HepG2 (cell line): ENCODE measurements around the gene CCDC191. TPM values are rescaled to one million over a fixed set of nuclear protein-coding genes. Genes with fewer than 3 reads are reported as not detected.

Source experiments
- BATF2 ChIP-seq: sonication (generic); formaldehyde crosslinking; IDR thresholded peaks from 2 replicates; pipeline ENCODE4 v1.8.0; 2022; ENCODE audit warnings: mild to moderate bottlenecking, missing genetic modification reagents, moderate library complexity
- BHLHE40 ChIP-seq: IDR thresholded peaks from 2 replicates; pipeline ENCODE4 v1.6.1; 2011; ENCODE audit warnings: low read length, improper control_type of control experiment
- CENPX ChIP-seq: sonication (generic); formaldehyde crosslinking; IDR thresholded peaks from 2 replicates; pipeline ENCODE4 v1.9.0; 2021; ENCODE audit warnings: mild to moderate bottlenecking, missing genetic modification reagents, moderate library complexity
- FOXK1 ChIP-seq: sonication (generic); formaldehyde crosslinking; IDR thresholded peaks from 2 replicates; pipeline ENCODE4 v1.4.0; 2020; ENCODE audit warnings: low read depth, missing genetic modification reagents, borderline replicate concordance
- HNF4G ChIP-seq, 2 experiments: sonication (generic) in 1 of 2; formaldehyde crosslinking in 1 of 2; IDR thresholded peaks; 2 replicates each; pipeline versions ENCODE4 v1.4.0 to v1.6.1; 2011 to 2020; ENCODE audit warnings: borderline replicate concordance in 2 of 2, low read depth in 2 of 2, mild to moderate bottlenecking in 2 of 2, low read length in 1 of 2, missing genetic modification reagents in 1 of 2, moderate library complexity in 1 of 2
- HNRNPLL ChIP-seq: fragments of 200-400 bp; formaldehyde crosslinking; IDR thresholded peaks from 2 replicates; pipeline ENCODE4 v1.6.1; 2017; ENCODE audit warnings: mild to moderate bottlenecking, low read depth, low read length; ENCODE audit not compliant: poor library complexity, severe bottlenecking
- JUND ChIP-seq: sonication (generic); formaldehyde crosslinking; IDR thresholded peaks from 2 replicates; pipeline ENCODE4 v1.8.0; 2022; ENCODE audit warnings: mild to moderate bottlenecking, missing genetic modification reagents
- KLF6 ChIP-seq: IDR thresholded peaks from 2 replicates; pipeline ENCODE4 v1.8.0; 2016; ENCODE audit warnings: missing biosample characterization, missing genetic modification reagents
- MEIS1 ChIP-seq: sonication (generic); formaldehyde crosslinking; IDR thresholded peaks from 2 replicates; pipeline ENCODE4 v1.9.0; 2021; ENCODE audit warnings: mild to moderate bottlenecking, missing genetic modification reagents, moderate library complexity, borderline replicate concordance
- MLX ChIP-seq: IDR thresholded peaks from 2 replicates; pipeline ENCODE4 v1.6.1; 2016
- MYC ChIP-seq: sonication (generic); formaldehyde crosslinking; IDR thresholded peaks from 2 replicates; pipeline ENCODE4 v1.9.0; 2021; ENCODE audit warnings: missing genetic modification reagents, borderline replicate concordance
- NFATC3 ChIP-seq: sonication (generic); formaldehyde crosslinking; IDR thresholded peaks from 2 replicates; pipeline ENCODE4 v1.5.1; 2020; ENCODE audit warnings: mild to moderate bottlenecking, missing genetic modification reagents
- PHB2 ChIP-seq: fragments of 450-650 bp; IDR thresholded peaks from 2 replicates; pipeline ENCODE4 v1.6.1; 2018; ENCODE audit not compliant: partially characterized antibody
- RXRA ChIP-seq: sonication (generic); formaldehyde crosslinking; IDR thresholded peaks from 2 replicates; pipeline ENCODE4 v1.5.1; 2020; ENCODE audit warnings: missing genetic modification reagents
- SMC3 ChIP-seq: IDR thresholded peaks from 2 replicates; pipeline ENCODE4 v1.6.1; 2011; ENCODE audit warnings: low read length, improper control_type of control experiment
- SNAPC5 ChIP-seq: sonication (generic); formaldehyde crosslinking; IDR thresholded peaks from 2 replicates; pipeline ENCODE4 v1.8.1; 2023; ENCODE audit warnings: mild to moderate bottlenecking, missing genetic modification reagents, borderline replicate concordance
- SRSF9 ChIP-seq: fragments of 200-400 bp; formaldehyde crosslinking; IDR thresholded peaks from 2 replicates; pipeline ENCODE4 v1.6.1; 2018; ENCODE audit warnings: borderline replicate concordance, mild to moderate bottlenecking, low read depth, low read length; ENCODE audit not compliant: insufficient read depth, poor library complexity, severe bottlenecking
- WIZ ChIP-seq: sonication (generic); formaldehyde crosslinking; IDR thresholded peaks from 2 replicates; pipeline ENCODE4 v1.5.1; 2020; ENCODE audit warnings: mild to moderate bottlenecking, missing genetic modification reagents
- ZNF10 ChIP-seq: sonication (generic); formaldehyde crosslinking; IDR thresholded peaks from 2 replicates; pipeline ENCODE4 v1.4.0; 2020; ENCODE audit warnings: mild to moderate bottlenecking, low read depth, missing genetic modification reagents, borderline replicate concordance
- ZNF136 ChIP-seq: sonication (generic); formaldehyde crosslinking; IDR thresholded peaks from 2 replicates; pipeline ENCODE4 v1.8.1; 2022; ENCODE audit warnings: low read depth, mild to moderate bottlenecking, moderate library complexity, missing genetic modification reagents
- ZNF205 ChIP-seq: IDR thresholded peaks from 2 replicates; pipeline ENCODE4 v1.6.1; 2018; ENCODE audit warnings: missing biosample characterization, missing genetic modification reagents
- ZNF292 ChIP-seq: sonication (generic); formaldehyde crosslinking; IDR thresholded peaks from 2 replicates; pipeline ENCODE4 v1.8.1; 2022; ENCODE audit warnings: mild to moderate bottlenecking, low read depth, missing genetic modification reagents, borderline replicate concordance
- ZNF354B ChIP-seq: sonication (generic); formaldehyde crosslinking; IDR thresholded peaks from 2 replicates; pipeline ENCODE4 v1.8.0; 2022; ENCODE audit warnings: mild to moderate bottlenecking, missing genetic modification reagents
- ZNF468 ChIP-seq: sonication (generic); formaldehyde crosslinking; IDR thresholded peaks from 2 replicates; pipeline ENCODE4 v1.8.0; 2022; ENCODE audit warnings: mild to moderate bottlenecking, moderate library complexity, missing genetic modification reagents
- ZNF484 ChIP-seq: sonication (generic); formaldehyde crosslinking; IDR thresholded peaks from 2 replicates; pipeline ENCODE4 v1.5.1; 2020; ENCODE audit warnings: mild to moderate bottlenecking, low read depth, missing genetic modification reagents, borderline replicate concordance
- ZNF503 ChIP-seq: sonication (generic); formaldehyde crosslinking; IDR thresholded peaks from 2 replicates; pipeline ENCODE4 v1.4.0; 2020; ENCODE audit warnings: missing genetic modification reagents
- ZNF644 ChIP-seq: IDR thresholded peaks from 2 replicates; pipeline ENCODE4 v1.6.1; 2016; ENCODE audit warnings: low read depth
- ZNF777 ChIP-seq: sonication (generic); formaldehyde crosslinking; IDR thresholded peaks from 2 replicates; pipeline ENCODE4 v1.4.0; 2020; ENCODE audit warnings: missing genetic modification reagents
- polyA plus RNA-seq, 8 experiments: library from polyadenylated mRNA; depleted of rRNA in 3 of 8; stranded (reverse) in 7 of 8; unstranded in 1 of 8; fragments of >200 nt; fragmentation: Illumina TruSeq in 4 of 8; extraction: Trizol in 4 of 8; gene quantifications; 2 replicates each; pipeline versions ENCODE4 v1.2.1 to v1.2.3, GENCODE V29; 2011 to 2016; ENCODE audit warnings: low read depth in 4 of 8, missing spikeins in 1 of 8, mixed read lengths in 1 of 8; ENCODE audit not compliant: insufficient read depth in 1 of 8
- total RNA-seq, 5 experiments: library from RNA; depleted of rRNA; stranded (reverse); fragments of >200 nt; fragmentation: Illumina TruSeq; extraction: Trizol; gene quantifications; 2 replicates each; pipeline ENCODE4 v1.2.3, GENCODE V29; 2016; ENCODE audit warnings: low read depth in 1 of 5

The CCDC191 gene
- total and polyA plus RNA-seq, 2 of the 13 experiments (the other 11 are each of a cell fraction or from before 2014, with no cell fraction given), result 0.91 to 1.4 TPM

GRCh38 chr3:113947372-113948014, 108.8 kb downstream of the CCDC191 start, which contains the start of gene ZDHHC23 (continued):
- TF ChIP-seq ZNF503 (CRISPR knock-in tag) (no peak), HNRNPLL (peak; percentile 36), ZNF777 (CRISPR knock-in tag) (no peak), BHLHE40 (peak; percentile 88), MYC (CRISPR knock-in tag) (peak; percentile 21; the same call in 1 of the 2 replicates), BATF2 (CRISPR knock-in tag) (no peak), SNAPC5 (CRISPR knock-in tag) (no peak), MLX (CRISPR knock-in tag) (no peak), ZNF136 (no peak), KLF6 (no peak), NFATC3 (CRISPR knock-in tag) (no peak), ZNF205 (CRISPR knock-in tag) (no peak), SMC3 (no peak), SRSF9 (no peak), ZNF644 (no peak), WIZ (no peak), ZNF468 (CRISPR knock-in tag) (no peak), JUND (no peak), FOXK1 (CRISPR knock-in tag) (no peak), ZNF292 (no peak), ZNF484 (CRISPR knock-in tag) (no peak), CENPX (no peak), MEIS1 (no peak), ZNF10 (no peak), ZNF354B (CRISPR knock-in tag) (no peak), RXRA (CRISPR knock-in tag) (no peak), PHB2 (no peak), HNF4G (IDR thresholded peaks at IDR 0.05; ENCODE audit: borderline replicate concordance, low read depth, low read length) (no peak), HNF4G (CRISPR knock-in tag; IDR thresholded peaks at IDR 0.05; ENCODE audit: borderline replicate concordance, low read depth) (no peak)
